ENCODE results near the gene NDC1.
"Not testable (repeated sequence)": the region's sequence is repeated elsewhere in the genome, so short reads cannot be mapped to it uniquely, and the experiment has no call there.

DNA sequence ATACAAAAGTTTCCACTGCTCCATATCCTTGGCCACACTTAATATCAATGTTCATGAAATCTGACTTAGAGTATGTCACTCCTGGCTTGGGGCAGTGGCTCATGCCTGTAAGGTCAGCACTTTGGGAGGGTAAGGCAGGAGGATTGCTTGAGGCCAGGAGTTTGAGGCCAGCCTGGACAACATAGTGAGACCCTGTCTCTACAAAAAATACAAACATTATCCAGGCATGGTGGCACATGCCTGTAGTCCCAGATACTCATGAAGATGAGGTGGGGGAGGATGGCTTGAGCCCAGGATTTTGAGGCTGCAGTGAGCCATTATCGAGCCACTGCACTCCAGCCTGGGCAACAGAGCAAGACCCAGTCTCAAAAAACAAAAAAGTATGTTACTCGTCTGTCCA is 37.1 kb upstream of the NDC1 start:
- not testable (repeated sequence) for TF ChIP-seq CTCF (IDR thresholded peaks at IDR 0.05; ENCODE audit: low read length); EZH2 (optimal IDR thresholded peaks at IDR 0.05; ENCODE audit: low read depth, low read length)
